HEK293 (cell line): ENCODE measurements around the gene PDE11A.

Experiments
- CTCF ChIA-PET: fragments of 350-600 bp; formaldehyde crosslinking; extraction: SDS; loops from one replicate; lab custom pipeline; 2021; ENCODE audit warnings: antibody characterized with exemption; lab: Yijun Ruan, JAX
- POLR2A ChIA-PET: fragments of 300-600 bp; formaldehyde crosslinking; extraction: SDS; loops from one replicate; lab custom pipeline; 2020; ENCODE audit warnings: antibody characterized with exemption, inconsistent platforms; lab: Yijun Ruan, JAX
- H3K27ac ChIP-seq: fragments of 200-500 bp; sonication (Bioruptor generic); 2 replicates; pipeline ENCODE4 v1.5.1; 2014; ENCODE audit warnings: low read depth, low read length, control low read depth, inconsistent platforms; ENCODE audit errors: extremely low read depth
- H3K36me3 ChIP-seq, 2 experiments: fragments of 200-500 bp in 1 of 2; sonication (Bioruptor generic) in 1 of 2; 1 replicate in 1 of 2; 2 replicates in 1 of 2; pipeline ENCODE4 v1.5.1; 2014 to 2017; ENCODE audit warnings: inconsistent platforms in 2 of 2, low read length in 2 of 2; ENCODE audit not compliant: control insufficient read depth in 2 of 2, insufficient read depth in 1 of 2
- H3K4me1 ChIP-seq: fragments of 200-500 bp; sonication (Bioruptor generic); 2 replicates; pipeline ENCODE4 v1.5.1; 2014; ENCODE audit warnings: mild to moderate bottlenecking, low read length, inconsistent platforms; ENCODE audit not compliant: control insufficient read depth, insufficient read depth
- H3K4me3 ChIP-seq: 2 replicates; pipeline ENCODE4 v1.5.1; 2011; ENCODE audit warnings: low read depth, mild to moderate bottlenecking, control low read depth, low read length, moderate library complexity
- H3K9me3 ChIP-seq: fragments of 200-500 bp; sonication (Bioruptor generic); 2 replicates; pipeline ENCODE4 v1.5.1; 2014; ENCODE audit warnings: low read depth, low read length, inconsistent platforms; ENCODE audit not compliant: control insufficient read depth, insufficient read depth
- BCL11B ChIP-seq: fragments of 450-650 bp; formaldehyde crosslinking; IDR thresholded peaks from 2 replicates; pipeline ENCODE4 v1.5.1; 2016; ENCODE audit warnings: low read depth, missing biosample characterization, missing genetic modification characterization
- GFI1B ChIP-seq: fragments of 450-650 bp; formaldehyde crosslinking; IDR thresholded peaks from 2 replicates; pipeline ENCODE4 v1.5.1; 2016; ENCODE audit warnings: missing biosample characterization, missing genetic modification characterization
- GLIS1 ChIP-seq: fragments of 450-650 bp; formaldehyde crosslinking; IDR thresholded peaks from 2 replicates; pipeline ENCODE4 v1.5.1; 2016; ENCODE audit warnings: missing biosample characterization, missing genetic modification characterization
- HOXD13 ChIP-seq: sonication (generic); formaldehyde crosslinking; IDR thresholded peaks from 2 replicates; pipeline ENCODE4 v1.8.0; 2022; ENCODE audit warnings: missing genetic modification reagents, borderline replicate concordance
- INSM2 ChIP-seq: fragments of 450-650 bp; formaldehyde crosslinking; IDR thresholded peaks from 2 replicates; pipeline ENCODE4 v1.5.1; 2016; ENCODE audit warnings: missing biosample characterization, missing genetic modification characterization
- KLF1 ChIP-seq: fragments of 450-650 bp; formaldehyde crosslinking; IDR thresholded peaks from 2 replicates; pipeline ENCODE4 v1.5.1; 2016; ENCODE audit warnings: missing biosample characterization, missing genetic modification characterization
- KLF7 ChIP-seq: fragments of 450-650 bp; formaldehyde crosslinking; IDR thresholded peaks from 2 replicates; pipeline ENCODE4 v1.5.1; 2016; ENCODE audit warnings: missing biosample characterization, missing genetic modification characterization, borderline replicate concordance
- MZF1 ChIP-seq: fragments of 450-650 bp; formaldehyde crosslinking; IDR thresholded peaks from 2 replicates; pipeline ENCODE4 v1.5.1; 2017; ENCODE audit warnings: missing biosample characterization, missing genetic modification characterization, borderline replicate concordance
- OSR2 ChIP-seq: fragments of 450-650 bp; formaldehyde crosslinking; IDR thresholded peaks from 2 replicates; pipeline ENCODE4 v1.5.1; 2016; ENCODE audit warnings: missing biosample characterization, missing genetic modification characterization
- REPIN1 ChIP-seq: fragments of 450-650 bp; formaldehyde crosslinking; IDR thresholded peaks from 2 replicates; pipeline ENCODE4 v1.5.1; 2017; ENCODE audit warnings: missing biosample characterization, missing genetic modification characterization, low read depth
- SETDB1 ChIP-seq: IDR thresholded peaks from one replicate; pipeline ENCODE4 v1.6.1; 2017; ENCODE audit warnings: mild to moderate bottlenecking, low read length, moderate library complexity, mixed read lengths; ENCODE audit not compliant: insufficient read length
- ZNF366 ChIP-seq: fragments of 450-650 bp; formaldehyde crosslinking; conservative IDR thresholded peaks from 2 replicates; pipeline ENCODE4 v1.5.1; 2016; ENCODE audit warnings: missing biosample characterization, missing genetic modification characterization
- ZNF391 ChIP-seq: fragments of 450-650 bp; formaldehyde crosslinking; IDR thresholded peaks from 2 replicates; pipeline ENCODE4 v1.5.1; 2016; ENCODE audit warnings: low read depth, missing biosample characterization, missing genetic modification characterization, borderline replicate concordance
- ZNF544 ChIP-seq: fragments of 450-650 bp; formaldehyde crosslinking; IDR thresholded peaks from 2 replicates; pipeline ENCODE4 v1.5.0; 2017; ENCODE audit warnings: missing biosample characterization, missing genetic modification characterization
- ZNF549 ChIP-seq: fragments of 450-650 bp; IDR thresholded peaks from 2 replicates; pipeline ENCODE4 v1.5.1; 2018; ENCODE audit warnings: missing biosample characterization, missing genetic modification characterization, mild to moderate bottlenecking, inconsistent platforms, moderate library complexity
- ZNF560 ChIP-seq: fragments of 450-650 bp; formaldehyde crosslinking; IDR thresholded peaks from 2 replicates; pipeline ENCODE4 v1.5.1; 2017; ENCODE audit warnings: missing biosample characterization, missing genetic modification characterization, borderline replicate concordance
- ZNF776 ChIP-seq: fragments of 450-650 bp; formaldehyde crosslinking; IDR thresholded peaks from 2 replicates; pipeline ENCODE4 v1.5.0; 2017; ENCODE audit warnings: missing biosample characterization, missing genetic modification characterization, borderline replicate concordance
- ZNF785 ChIP-seq: fragments of 450-650 bp; formaldehyde crosslinking; IDR thresholded peaks from 2 replicates; pipeline ENCODE4 v1.5.1; 2016; ENCODE audit warnings: missing biosample characterization, missing genetic modification characterization
- TF ChIP-seq, protein P1 (sequence below): fragments of 450-650 bp; formaldehyde crosslinking; IDR thresholded peaks from 2 replicates; pipeline ENCODE4 v1.5.1; 2017; ENCODE audit warnings: missing biosample characterization, mild to moderate bottlenecking, missing genetic modification characterization, moderate library complexity
- TF ChIP-seq, protein P2 (sequence below): fragments of 450-650 bp; formaldehyde crosslinking; IDR thresholded peaks from 2 replicates; pipeline ENCODE4 v1.5.1; 2017; ENCODE audit warnings: missing biosample characterization, missing genetic modification characterization
- TF ChIP-seq, protein P3 (sequence below): fragments of 450-650 bp; formaldehyde crosslinking; IDR thresholded peaks from 2 replicates; pipeline ENCODE4 v1.5.0; 2017; ENCODE audit warnings: missing biosample characterization, missing genetic modification characterization, borderline replicate concordance

Gene PDE11A

DNA sequence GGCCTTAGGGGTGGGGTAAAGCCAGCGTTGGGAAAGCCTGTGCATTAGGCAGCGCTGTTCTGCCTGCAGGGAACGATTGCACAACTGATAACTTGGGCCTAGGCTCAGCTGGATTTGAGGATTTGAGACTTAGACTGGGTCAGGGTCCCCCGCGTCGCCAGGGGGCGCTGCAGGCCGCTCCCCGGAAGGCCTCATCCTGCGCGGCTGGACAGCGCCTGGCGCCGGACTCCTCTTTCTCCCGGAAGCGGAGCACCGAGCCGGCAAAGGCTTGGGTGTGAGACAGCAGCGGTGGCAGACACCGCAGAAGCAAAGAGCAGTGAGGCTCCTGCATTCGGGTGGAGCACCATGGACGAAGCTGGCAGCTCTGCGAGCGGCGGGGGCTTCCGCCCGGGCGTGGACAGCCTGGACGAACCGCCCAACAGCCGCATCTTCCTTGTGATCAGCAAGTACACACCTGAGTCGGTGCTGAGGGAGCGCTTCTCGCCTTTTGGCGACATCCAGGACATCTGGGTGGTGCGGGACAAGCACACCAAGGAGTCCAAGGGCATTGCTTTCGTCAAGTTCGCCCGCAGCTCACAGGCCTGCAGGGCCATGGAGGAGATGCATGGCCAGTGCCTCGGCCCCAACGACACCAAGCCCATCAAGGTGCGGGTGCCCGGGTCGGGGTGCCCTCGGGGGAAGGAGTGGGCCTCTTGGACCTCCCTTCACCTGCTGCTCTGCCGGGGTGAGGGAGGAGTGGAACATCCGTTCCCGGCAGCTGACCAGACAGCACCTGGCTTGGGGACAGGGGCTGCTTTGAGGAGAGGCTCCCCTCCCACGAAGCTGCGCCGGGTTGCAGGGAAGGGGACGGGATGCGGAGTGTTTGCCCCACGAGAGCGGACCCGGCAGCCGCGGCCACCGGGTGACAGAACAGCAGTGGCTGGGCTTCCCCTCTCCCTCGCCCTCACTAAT lies 39.9 kb upstream of the PDE11A start, which contains the start of gene RBM45 (continued):
- TF ChIP-seq HOXD13 (CRISPR knock-in tag) (no peak), KLF7 (tag by site-specific recombination) (peak; percentile 37; the same call in 1 of the 2 replicates), INSM2 (tag by site-specific recombination) (no peak), ZNF544 (tag by site-specific recombination) (no peak), KLF1 (tag by site-specific recombination) (no peak), ZNF785 (tag by site-specific recombination) (no peak), REPIN1 (tag by site-specific recombination) (no peak), ZNF549 (tag by site-specific recombination) (no peak), ZNF391 (peak; percentile 57; the same call in 1 of the 2 replicates), BCL11B (tag by site-specific recombination) (peak; percentile 73)
- TF ChIP-seq, all 188 proteins: peak for 62

DNA sequence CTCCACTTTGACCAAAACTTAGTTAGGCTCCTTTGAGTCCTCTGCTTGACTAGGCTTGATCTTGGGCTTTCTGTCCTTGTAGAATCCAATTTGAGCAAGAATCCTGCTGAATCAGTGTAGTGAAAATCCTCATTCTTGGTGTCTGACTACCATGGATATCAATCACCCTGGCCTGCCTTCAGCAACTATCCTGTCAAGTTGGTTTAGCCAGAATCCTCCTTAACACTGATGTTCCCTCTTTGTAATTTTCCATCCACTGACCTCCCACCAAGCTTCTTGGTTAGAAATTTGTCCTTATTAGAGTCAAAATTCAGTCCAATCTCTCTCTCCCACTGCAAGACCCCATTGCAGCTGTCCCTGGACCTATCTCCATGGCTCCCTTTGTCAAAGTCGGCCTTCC lies 39.2 kb upstream of the PDE11A start:
- ChIA-PET CTCF (interaction anchor here (0.5 to 5.3 kb wide), 28 partner anchors 8 to 621 kb away, joined by 3 to 37 read pairs (median 4); no protein-coding TSS in a partner anchor), POLR2A (interaction anchor here (0.6 to 1.7 kb wide), 9 partner anchors 37 to 368 kb away, joined by 3 to 15 read pairs (median 5); partner anchors contain the start of genes PJVK, PLEKHA3 and PRKRA)
- no peak overlapping the region for H3K27ac ChIP-seq
- no peaks in the 10 kb centered on the region for H3K9me3 ChIP-seq
- H3K36me3 ChIP-seq: peaks cover 0 to 3% of the 10 kb centered on the region in 2 experiments; a peak in 1 of 3 replicates
- H3K4me1 ChIP-seq: no peaks in the 10 kb centered on the region
- no peak overlapping the region for H3K4me3 ChIP-seq
- no peak for TF ChIP-seq INSM2 (tag by site-specific recombination)
- TF ChIP-seq GLIS1 (tag by site-specific recombination): no peak
- TF ChIP-seq ZNF776 (tag by site-specific recombination): no peak
- TF ChIP-seq, protein P1, sequence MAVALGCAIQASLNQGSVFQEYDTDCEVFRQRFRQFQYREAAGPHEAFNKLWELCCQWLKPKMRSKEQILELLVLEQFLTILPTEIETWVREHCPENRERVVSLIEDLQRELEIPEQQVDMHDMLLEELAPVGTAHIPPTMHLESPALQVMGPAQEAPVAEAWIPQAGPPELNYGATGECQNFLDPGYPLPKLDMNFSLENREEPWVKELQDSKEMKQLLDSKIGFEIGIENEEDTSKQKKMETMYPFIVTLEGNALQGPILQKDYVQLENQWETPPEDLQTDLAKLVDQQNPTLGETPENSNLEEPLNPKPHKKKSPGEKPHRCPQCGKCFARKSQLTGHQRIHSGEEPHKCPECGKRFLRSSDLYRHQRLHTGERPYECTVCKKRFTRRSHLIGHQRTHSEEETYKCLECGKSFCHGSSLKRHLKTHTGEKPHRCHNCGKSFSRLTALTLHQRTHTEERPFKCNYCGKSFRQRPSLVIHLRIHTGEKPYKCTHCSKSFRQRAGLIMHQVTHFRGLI (tag by site-specific recombination): no peak
- no peak for TF ChIP-seq SETDB1
- no peak for TF ChIP-seq ZNF560 (tag by site-specific recombination)
- no peak for TF ChIP-seq OSR2 (tag by site-specific recombination)
- TF ChIP-seq, protein P2, sequence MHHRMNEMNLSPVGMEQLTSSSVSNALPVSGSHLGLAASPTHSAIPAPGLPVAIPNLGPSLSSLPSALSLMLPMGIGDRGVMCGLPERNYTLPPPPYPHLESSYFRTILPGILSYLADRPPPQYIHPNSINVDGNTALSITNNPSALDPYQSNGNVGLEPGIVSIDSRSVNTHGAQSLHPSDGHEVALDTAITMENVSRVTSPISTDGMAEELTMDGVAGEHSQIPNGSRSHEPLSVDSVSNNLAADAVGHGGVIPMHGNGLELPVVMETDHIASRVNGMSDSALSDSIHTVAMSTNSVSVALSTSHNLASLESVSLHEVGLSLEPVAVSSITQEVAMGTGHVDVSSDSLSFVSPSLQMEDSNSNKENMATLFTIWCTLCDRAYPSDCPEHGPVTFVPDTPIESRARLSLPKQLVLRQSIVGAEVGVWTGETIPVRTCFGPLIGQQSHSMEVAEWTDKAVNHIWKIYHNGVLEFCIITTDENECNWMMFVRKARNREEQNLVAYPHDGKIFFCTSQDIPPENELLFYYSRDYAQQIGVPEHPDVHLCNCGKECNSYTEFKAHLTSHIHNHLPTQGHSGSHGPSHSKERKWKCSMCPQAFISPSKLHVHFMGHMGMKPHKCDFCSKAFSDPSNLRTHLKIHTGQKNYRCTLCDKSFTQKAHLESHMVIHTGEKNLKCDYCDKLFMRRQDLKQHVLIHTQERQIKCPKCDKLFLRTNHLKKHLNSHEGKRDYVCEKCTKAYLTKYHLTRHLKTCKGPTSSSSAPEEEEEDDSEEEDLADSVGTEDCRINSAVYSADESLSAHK (tag by site-specific recombination): no peak
- TF ChIP-seq ZNF366 (tag by site-specific recombination): no peak
- TF ChIP-seq GFI1B (tag by site-specific recombination): no peak
- no peak for TF ChIP-seq MZF1 (tag by site-specific recombination)
- TF ChIP-seq, protein P3, sequence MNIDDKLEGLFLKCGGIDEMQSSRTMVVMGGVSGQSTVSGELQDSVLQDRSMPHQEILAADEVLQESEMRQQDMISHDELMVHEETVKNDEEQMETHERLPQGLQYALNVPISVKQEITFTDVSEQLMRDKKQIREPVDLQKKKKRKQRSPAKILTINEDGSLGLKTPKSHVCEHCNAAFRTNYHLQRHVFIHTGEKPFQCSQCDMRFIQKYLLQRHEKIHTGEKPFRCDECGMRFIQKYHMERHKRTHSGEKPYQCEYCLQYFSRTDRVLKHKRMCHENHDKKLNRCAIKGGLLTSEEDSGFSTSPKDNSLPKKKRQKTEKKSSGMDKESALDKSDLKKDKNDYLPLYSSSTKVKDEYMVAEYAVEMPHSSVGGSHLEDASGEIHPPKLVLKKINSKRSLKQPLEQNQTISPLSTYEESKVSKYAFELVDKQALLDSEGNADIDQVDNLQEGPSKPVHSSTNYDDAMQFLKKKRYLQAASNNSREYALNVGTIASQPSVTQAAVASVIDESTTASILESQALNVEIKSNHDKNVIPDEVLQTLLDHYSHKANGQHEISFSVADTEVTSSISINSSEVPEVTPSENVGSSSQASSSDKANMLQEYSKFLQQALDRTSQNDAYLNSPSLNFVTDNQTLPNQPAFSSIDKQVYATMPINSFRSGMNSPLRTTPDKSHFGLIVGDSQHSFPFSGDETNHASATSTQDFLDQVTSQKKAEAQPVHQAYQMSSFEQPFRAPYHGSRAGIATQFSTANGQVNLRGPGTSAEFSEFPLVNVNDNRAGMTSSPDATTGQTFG (tag by site-specific recombination): no peak
